DLD1 (cell line): ENCODE measurements around the gene CCRL2.
"Not testable (repeated sequence)": the region's sequence is repeated elsewhere in the genome, so short reads cannot be mapped to it uniquely, and the experiment has no call there.

ENCODE experiments used
- in situ Hi-C: cut with HindIII; loops from 2 replicates; pipeline ENCODE4 v1.10.0; 2017; ENCODE audit warnings: low sequenced_read_pairs

CCRL2 gene

DNA sequence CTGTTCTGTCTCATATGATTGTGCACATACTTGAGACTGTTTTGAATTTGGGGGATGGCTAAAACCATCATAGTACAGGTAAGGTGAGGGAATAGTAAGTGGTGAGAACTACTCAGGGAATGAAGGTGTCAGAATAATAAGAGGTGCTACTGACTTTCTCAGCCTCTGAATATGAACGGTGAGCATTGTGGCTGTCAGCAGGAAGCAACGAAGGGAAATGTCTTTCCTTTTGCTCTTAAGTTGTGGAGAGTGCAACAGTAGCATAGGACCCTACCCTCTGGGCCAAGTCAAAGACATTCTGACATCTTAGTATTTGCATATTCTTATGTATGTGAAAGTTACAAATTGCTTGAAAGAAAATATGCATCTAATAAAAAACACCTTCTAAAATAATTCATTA lies 31.2 kb upstream of the CCRL2 start:
- in situ Hi-C loops: no loop called here

DNA sequence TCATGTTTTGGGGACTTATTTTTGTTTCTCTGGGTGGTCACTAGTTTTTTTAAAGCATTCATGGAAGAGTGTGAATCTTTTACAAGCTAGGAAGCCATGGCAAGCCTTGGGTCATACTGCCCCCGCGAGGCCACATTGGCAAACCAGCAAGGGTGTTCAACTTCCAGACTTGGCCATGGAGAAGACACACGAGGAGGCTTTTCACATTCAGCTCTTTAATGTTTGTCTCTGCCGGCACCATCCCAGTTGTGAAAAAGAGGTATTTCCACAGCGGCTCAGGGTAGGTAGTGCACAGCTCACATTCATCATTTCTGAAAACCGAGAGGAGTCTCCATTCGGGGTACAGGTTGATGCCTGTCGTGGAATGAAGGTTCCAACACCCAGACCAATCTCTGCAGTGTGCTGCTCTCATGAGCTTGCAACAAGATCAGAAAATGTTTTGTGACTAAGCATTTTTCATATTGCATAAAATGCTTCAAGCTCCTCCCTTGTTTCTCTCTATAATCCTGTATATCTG lies 28.6 kb upstream of the CCRL2 start:
- in situ Hi-C loops: no loop called here

DNA sequence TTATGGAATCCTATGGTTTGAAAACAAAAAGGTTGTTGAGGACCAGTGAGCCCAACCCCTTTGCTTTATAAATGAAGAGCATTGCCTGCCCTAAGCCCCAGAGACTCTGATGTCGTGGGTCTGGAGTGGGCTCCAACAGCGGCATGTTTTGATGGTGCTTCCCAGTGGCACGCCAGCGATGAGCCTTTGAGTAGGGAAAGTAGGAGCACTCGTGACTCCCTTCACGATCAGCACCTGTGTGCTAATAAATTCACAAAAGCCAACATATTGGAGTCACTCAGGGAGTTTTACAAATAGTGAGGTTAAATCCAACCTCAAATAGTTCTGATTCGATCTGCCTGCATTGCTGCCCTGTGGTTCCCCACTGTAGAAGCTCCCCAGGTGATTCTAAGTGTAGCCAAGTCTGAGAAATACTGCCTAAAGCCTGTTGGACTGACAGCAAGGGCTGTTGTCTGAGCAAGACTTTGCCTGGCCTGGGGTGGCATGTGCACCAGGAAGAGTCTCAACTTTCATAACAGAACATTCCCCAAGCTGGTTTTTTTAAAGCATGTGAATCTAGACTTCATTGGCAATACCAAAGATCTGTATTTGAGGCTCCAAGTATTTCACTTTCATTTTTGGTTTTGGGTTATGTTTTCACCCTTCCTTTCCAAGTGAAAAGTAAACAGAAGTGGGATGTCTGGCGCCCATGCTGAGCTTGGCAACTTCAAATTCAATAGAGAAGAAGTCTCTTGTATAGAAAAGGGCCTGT lies 26.4 kb upstream of the CCRL2 start:
- in situ Hi-C loops: no loop called here

DNA sequence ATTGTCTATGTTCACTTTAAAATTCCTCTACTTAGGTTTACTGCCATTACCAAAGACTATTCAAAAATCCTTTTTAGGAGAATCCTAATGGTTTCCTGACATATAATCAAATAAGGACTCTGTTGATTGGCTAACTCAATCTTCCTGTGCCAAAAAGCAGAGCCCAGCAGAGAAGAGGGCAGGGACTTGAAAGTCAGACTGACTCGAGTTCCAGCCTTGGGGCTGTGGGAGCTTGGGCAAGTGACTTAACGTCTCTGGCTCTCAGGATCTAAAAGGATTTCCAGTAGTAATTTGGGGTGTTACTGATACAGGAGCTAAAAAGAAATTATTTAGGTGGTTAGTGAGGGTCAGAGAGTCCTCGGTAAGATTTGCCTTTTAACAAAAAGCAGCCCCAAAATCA lies 25.4 kb upstream of the CCRL2 start:
- in situ Hi-C loops: no loop called here

DNA sequence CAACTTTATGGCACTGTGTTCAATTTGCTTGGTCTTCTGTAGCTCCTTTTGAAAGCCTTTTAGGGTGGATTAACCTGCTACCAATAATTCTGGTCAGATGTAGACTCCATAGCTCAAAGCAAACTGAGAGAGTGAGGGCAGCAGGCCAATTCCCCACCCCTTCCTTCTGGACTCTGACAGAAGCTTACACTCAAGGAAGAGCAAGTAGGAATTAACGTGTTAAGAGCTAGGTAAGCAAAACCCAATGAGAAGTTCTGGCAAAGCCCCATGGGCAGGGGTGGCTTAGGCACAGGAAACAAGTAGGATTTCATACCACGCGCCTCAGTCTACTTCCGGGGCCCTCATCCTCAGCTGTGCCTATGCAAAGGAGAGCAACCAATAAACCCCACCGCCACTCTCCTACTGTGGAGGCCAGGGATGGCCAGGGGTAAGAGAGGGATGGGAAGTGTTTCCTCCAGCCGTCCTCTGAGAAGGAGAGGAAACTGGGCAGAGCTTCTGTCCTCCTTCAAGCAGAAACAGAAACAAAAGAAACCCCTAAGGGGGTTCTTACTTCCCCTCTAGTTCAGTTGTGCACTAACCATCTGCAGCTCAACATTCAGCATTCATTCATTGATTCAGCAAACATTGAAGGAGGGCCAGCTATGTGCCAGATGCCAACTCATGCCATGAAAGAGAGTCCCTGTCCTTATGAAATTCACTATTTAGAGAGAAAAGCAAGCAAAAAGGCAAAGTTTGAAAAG lies 23.7 kb upstream of the CCRL2 start:
- in situ Hi-C loops: no loop called here

DNA sequence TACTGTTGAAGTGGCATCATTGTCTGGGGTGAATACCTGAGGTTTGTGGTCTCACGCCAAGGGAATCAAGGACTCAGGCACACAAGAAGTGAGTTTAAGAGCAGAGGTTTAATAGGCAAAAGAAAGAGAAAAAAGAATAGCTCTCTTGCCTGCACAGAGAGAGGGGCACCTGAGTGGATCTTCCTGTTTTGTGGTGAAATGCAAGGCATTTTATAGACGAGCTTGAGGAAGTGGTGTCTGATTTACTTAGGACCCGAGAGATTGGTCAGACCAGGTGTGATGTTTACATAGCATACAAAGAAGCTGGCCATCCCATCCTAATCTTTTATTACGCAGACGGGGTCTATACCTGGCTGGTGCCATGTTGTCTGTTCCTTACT lies 23.1 kb upstream of the CCRL2 start:
- in situ Hi-C loops: no loop called here

DNA sequence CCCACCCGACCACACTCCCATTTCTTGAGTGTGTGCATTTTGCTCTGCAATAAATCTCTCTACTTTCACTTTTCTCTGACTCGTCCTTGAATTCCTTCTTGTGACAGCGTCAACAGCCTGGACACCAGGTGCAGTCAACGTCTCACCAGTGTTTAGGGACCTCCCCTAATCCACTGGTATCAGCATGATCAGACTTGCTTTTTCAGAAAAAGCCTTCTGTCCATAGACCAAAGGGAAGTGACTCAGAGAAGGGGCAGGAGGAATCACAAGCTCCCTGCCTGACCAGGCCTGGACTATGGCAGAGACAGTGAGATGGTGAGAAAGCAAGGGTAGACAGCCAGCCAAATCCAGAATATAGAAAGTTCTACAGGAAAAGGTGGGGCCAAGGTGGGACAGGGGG lies 20.9 kb upstream of the CCRL2 start:
- in situ Hi-C loops: no loop called here

DNA sequence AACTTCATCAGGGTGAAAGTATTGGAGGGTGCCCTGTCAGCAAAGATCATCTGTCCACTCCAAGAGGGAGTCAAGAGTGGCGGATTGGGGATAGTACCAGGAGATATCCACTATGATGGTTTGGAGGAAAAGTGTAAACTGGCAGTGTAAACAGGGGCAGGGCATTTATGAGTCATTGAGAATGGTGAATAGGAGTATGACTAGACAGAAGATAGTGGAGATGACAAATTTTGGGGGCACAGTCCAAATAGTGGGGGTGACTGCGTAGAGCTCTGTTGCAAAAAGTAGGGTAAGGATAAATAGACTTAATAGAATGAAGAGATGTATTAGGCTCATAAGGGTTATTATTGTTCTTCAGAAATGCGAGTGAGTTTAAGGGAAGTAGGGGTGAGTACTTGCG lies 18.2 kb upstream of the CCRL2 start:
- in situ Hi-C loops: not testable (repeated sequence)

DNA sequence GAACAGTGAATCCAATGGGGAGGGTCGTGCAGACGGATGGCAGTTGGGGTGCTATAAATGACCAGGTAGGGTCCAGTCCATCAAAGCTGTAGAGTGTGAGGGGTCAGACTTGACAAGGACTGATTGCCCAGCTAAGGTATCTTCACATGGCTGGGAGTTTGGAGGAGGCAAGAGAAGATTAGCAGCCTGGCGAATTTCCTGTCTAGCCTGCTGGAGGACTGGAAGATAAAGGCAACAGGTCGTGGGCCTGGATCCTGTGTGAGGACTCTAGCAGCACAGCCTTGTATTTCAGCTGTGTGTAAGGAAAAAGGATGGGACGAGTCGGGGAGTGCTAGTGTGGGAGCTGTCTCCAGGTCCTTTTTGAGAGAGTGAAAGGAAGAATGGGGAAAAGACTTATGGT lies 17.8 kb upstream of the CCRL2 start:
- in situ Hi-C loops: no loop called here

DNA sequence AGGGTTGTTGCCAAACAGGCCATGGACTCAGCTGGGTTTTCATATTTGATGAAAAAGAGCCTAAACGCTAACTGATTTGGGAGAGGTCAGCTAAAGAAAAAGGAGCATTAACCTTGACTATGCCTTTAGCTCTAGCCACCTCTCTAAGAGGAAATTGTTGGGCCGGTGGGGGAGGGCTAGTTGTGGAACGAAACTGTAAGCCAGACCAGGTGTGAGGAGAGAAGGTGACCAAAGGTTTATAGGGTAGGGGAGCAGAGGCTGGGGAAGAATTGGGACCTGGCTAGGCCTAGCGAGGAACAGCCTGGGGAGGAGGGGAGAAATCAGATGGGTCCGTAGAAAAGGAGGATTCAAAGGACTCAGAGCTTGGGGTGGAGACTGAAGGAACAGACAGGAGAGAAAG lies 15.5 kb upstream of the CCRL2 start:
- in situ Hi-C loops: not testable (repeated sequence)

DNA sequence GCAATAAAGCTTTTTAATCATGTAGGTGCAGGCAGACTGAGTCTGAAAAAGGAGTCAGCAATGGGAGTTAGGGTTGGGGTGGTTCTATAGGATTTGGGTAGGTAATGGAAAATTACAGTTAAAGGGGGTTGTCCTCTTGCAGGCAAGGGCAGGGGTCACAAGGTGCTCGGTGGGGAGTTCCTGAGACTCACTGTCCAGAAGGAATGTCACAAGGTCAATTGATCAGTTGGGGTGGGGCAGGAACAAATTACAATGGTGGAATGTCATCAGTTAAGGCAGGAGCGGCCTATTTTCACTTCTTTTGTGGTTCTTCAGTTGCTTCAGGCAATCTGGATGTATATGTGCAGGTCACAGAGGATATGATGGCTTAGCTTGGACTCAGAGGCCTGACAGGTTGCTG lies 14.0 kb upstream of the CCRL2 start:
- in situ Hi-C loops: no loop called here

DNA sequence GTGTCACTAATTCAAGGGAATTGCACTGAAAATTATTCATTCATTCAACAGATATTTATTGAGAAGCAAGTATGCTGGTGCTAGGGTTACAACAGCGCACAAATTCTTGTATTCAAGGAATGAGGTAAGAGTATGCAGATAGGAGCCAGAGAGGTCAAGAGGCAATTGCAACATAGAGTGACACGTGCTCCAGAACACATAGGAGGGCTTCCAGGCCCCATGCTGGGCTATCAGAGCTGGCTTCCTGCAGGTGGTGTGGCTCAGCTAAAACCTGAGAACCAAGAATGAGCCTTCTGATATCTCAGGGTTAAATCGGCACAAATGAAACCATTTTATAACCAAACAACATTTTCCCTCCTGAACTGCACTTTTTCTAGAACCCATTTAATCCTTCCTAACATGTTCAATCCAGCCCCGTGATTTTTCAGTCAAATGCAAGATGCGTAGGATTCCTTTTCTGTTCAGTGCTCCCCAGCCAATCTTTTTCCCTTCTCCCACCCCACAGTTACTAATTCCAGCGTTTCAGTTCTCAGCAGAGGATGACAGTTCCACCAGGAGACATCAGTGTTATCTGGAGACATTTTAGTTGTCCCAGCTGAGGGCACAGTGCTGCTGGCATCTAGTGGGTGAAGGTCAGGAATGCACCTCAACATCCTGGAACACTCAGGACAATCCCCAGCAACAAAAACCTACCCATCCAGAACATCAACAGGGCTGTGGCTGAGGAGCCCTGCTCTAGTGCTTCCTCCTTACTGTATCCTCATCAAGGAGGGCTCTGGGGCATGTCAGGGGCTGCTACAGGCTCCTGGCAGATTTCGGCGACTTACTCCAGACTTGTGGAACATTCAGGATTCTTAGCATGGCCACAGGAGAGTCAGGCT lies 13.3 kb upstream of the CCRL2 start:
- in situ Hi-C loops: no loop called here

DNA sequence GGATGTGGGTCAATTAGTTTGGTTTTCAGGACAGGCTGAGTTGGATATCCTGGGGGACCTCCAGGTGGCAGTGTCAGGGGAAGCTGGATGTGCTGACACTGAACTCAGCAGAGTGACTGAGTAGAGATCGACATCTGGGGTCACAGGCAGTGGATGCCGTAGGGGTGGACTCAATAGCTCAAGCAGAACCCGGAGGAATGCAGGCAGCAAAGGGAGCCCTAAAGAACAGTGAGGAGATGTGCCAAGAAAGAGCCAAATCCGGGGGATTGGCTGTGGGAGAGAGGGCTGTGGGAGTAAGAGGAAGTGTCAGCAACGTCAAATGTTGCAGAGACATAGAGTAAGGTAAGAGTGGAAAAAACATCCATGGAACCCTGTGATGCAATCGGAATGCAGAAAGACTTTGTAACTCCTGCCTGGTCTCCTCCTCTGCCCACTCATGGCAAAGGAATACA lies 11.8 kb upstream of the CCRL2 start:
- in situ Hi-C loops: no loop called here

DNA sequence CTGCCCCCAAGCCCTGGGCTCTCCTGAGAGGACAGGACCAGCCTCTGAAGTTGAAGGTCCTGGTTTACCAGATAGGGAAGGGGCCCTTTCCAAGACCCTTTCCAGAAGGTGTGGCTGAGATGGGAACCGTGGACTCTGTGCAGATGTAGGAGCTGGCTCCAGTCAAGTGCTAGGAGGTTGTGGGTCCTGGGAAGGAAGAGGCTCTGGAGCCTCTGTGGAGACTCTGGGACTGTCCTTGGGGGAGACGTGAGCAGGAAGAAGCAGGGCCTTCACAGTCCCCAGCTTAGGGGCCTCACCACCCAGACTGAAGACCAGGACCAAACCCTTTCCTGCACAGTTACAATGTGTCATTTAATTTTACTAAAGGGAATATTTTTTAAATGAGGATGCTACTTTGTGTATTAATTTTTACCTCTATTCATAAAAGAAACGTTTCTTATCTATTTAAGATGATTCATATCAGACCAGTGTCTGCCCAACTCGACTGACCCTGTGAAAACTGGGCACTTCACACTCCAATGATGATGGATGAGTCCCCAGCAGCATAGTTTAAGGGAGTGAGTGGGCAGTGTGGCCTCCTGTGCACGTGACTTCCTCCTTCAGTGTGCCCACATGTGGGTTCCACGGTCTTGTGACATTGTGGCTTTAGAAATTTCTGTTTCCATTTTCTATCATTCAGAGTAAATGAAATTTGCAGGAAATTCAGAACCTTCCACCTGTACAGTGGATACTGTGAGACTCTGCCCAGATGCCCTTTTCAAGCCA lies 11.1 kb upstream of the CCRL2 start:
- in situ Hi-C loops: no loop called here

DNA sequence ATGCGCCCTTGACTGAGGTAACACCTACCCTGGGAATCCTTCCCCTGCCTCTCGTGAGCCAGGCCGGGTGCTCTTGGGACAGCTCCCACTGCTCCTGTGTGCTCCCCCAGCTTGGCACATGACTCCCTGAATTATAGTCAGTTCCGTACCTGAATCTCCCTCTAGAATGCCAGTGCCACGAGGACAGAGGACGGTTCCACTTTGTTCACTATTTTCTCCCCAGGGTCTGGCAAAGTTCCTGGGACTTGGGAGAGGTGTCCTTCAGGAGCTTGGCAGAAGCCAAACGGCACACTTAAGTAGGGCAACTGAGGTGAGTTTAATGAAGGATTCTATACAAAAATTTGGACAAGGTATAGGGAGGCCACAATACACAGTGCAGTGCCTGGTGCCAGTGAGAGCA lies 9.9 kb upstream of the CCRL2 start:
- in situ Hi-C loops: no loop called here

DNA sequence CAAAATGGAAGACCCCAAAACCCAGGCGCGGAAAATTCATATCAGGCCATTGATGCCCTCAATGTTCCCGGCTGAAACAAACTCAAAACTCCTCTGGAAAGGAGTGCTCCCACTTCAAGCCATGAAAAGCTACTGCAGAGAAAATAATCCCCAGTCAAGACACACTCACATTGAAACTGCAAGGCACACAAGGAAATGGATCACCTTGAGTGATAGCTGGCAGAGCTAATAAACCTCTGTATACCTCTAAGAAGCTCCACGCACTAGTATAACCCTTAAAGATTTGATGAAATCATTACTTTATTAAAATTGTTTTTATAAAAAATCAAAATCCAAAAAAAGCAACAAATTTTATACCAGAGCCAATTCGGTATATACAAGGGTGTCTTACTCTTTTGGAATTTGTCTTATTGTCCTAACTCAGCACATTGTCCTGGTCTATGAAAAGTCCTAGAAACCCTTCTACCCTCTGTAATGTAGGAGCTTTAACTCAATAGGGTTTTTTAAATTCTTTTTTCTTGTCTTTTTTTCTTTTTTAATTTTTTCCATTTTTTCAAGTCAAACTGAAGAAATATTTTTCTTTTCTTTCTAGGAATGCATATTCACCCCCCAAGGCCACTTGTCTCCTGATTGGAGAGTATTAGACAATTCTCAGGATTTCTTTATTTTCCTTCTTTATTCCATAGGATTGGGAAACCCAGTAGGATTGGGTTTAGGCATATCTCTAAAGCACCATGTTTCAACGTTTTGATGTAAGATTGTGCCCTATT lies 8.7 kb upstream of the CCRL2 start:
- in situ Hi-C loops: no loop called here

DNA sequence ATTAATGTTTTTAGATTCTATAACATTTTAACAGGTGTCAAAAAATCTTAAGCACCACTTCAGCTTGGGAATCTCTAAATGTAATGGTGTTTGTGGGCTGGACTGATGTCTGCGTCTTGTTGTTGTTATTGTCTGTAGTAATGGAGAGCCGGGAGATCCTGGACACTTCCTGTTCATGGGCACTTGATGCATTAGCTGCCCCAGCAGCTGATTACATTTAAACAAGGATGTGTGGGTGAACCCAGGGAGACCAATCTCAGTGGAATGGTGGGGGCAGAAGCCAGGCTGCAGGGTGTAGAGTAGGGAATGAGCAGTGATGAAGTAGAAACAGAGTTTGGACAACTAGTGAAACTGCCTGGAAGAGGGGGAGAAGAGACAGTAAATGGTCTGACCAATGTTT lies 8.0 kb upstream of the CCRL2 start:
- in situ Hi-C loops: no loop called here

DNA sequence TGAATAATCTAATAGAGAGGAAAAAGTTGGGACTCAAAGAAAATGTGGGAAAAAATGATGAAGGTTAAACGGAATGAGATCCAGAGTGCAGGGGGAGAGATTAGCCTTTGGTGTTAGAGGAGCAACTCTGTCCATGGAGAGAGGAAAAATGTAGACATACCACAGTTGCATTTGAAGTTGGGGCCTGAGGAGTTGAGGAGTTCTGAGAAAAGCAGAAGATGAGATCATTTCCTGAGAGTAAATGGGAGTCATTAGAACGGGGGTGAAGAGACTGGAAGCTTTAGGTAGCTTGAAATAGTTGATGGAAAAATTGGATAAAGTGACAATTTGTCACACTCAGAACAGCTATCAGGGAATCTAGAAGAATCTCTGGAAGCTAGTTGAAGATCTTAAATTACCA lies 7.5 kb upstream of the CCRL2 start:
- in situ Hi-C loops: no loop called here

DNA sequence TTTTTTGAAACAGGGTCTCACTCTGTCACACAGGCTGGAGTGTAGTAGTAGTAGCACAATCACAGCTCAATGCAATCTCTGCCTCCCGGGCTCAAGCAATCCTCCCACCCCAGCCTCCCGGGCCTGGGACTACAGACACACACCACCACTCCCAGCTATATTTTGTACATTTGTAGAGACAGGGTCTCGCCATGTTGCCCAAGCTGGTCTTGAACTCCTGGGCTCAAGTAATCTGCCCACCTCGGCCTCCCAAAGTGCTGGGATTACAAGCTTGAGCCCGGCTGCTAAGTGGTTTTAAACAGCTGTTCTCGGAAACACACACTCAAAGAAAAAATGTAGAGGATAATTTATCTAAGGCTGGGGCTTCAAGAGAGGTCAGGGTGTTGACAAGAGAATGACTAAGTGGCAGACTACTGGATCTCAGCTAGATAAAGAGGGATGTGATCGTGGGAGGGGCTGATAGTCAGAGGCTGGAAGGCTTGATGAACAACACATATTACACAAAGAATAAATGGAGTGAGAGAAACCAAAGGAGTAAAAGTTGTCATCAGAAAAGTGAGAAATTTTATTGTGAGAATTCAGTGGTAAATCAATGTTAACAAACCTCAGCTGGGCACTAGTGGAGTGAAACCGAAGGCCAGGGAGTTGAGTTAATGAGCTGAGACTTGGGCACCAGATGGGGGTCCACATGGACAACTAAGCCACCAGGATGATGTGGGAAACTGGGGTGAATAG lies 6.9 kb upstream of the CCRL2 start:
- in situ Hi-C loops: no loop called here
